HL-60 (cell line): Measurements from ENCODE around the gene NBEAL2.

Experiments
- DNase-seq, 2 experiments: peaks; one replicate each; pipeline ENCODE4 v3.0.0-alpha.2; 2010 to 2020; ENCODE audit warnings: low read depth in 1 of 2, low spot score in 1 of 2
- H3K27ac ChIP-seq: fragments of 250-450 bp; sonication (Bioruptor Pico); replicated peaks from 2 replicates; pipeline ENCODE4 v1.5.1; 2020; ENCODE audit warnings: mild to moderate bottlenecking, moderate library complexity
- H3K27me3 ChIP-seq: fragments of 250-450 bp; sonication (Bioruptor Pico); 2 replicates; pipeline ENCODE4 v1.5.1; 2021; ENCODE audit warnings: mild to moderate bottlenecking, moderate library complexity; ENCODE audit not compliant: insufficient read depth, poor library complexity, severe bottlenecking
- H3K4me3 ChIP-seq: replicated peaks from 2 replicates; pipeline ENCODE4 v1.5.1; 2011; ENCODE audit warnings: mild to moderate bottlenecking, control low read depth, low read length; ENCODE audit not compliant: insufficient read depth
- CTCF ChIP-seq: IDR thresholded peaks from one replicate; pipeline ENCODE4 v1.5.1; 2011; ENCODE audit warnings: low read length, control low read depth, inconsistent platforms; ENCODE audit not compliant: insufficient read depth
- GABPA ChIP-seq: IDR thresholded peaks from 2 replicates; pipeline ENCODE4 v1.6.1; 2012; ENCODE audit warnings: low read depth
- POLR2AphosphoS5 ChIP-seq: IDR thresholded peaks from 2 replicates; pipeline ENCODE4 v1.6.1; 2012; ENCODE audit warnings: low read depth
- SPI1 ChIP-seq: IDR thresholded peaks from 2 replicates; pipeline ENCODE4 v1.6.1; 2012; ENCODE audit warnings: low read depth, mild to moderate bottlenecking, borderline replicate concordance
- TF ChIP-seq, protein P1 (sequence below): IDR thresholded peaks from 2 replicates; pipeline ENCODE4 v1.6.1; 2012; ENCODE audit warnings: low read depth; ENCODE audit not compliant: insufficient replicate concordance

NBEAL2 gene

GRCh38 chr3:46935989-46936558 lies 43.4 kb upstream of the NBEAL2 start:
- TF ChIP-seq, protein P1, sequence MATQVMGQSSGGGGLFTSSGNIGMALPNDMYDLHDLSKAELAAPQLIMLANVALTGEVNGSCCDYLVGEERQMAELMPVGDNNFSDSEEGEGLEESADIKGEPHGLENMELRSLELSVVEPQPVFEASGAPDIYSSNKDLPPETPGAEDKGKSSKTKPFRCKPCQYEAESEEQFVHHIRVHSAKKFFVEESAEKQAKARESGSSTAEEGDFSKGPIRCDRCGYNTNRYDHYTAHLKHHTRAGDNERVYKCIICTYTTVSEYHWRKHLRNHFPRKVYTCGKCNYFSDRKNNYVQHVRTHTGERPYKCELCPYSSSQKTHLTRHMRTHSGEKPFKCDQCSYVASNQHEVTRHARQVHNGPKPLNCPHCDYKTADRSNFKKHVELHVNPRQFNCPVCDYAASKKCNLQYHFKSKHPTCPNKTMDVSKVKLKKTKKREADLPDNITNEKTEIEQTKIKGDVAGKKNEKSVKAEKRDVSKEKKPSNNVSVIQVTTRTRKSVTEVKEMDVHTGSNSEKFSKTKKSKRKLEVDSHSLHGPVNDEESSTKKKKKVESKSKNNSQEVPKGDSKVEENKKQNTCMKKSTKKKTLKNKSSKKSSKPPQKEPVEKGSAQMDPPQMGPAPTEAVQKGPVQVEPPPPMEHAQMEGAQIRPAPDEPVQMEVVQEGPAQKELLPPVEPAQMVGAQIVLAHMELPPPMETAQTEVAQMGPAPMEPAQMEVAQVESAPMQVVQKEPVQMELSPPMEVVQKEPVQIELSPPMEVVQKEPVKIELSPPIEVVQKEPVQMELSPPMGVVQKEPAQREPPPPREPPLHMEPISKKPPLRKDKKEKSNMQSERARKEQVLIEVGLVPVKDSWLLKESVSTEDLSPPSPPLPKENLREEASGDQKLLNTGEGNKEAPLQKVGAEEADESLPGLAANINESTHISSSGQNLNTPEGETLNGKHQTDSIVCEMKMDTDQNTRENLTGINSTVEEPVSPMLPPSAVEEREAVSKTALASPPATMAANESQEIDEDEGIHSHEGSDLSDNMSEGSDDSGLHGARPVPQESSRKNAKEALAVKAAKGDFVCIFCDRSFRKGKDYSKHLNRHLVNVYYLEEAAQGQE = no peak
- TF ChIP-seq POLR2AphosphoS5 = peak; percentile 52; the same call in 1 of the 2 replicates
- TF ChIP-seq GABPA = 0 out of 2 replicates have a peak, but pooled peaks have one; percentile 12
- TF ChIP-seq CTCF = no peak
- TF ChIP-seq SPI1 = peak; percentile 79
- H3K27ac ChIP-seq = peak overlapping the region; percentile 61

DNA sequence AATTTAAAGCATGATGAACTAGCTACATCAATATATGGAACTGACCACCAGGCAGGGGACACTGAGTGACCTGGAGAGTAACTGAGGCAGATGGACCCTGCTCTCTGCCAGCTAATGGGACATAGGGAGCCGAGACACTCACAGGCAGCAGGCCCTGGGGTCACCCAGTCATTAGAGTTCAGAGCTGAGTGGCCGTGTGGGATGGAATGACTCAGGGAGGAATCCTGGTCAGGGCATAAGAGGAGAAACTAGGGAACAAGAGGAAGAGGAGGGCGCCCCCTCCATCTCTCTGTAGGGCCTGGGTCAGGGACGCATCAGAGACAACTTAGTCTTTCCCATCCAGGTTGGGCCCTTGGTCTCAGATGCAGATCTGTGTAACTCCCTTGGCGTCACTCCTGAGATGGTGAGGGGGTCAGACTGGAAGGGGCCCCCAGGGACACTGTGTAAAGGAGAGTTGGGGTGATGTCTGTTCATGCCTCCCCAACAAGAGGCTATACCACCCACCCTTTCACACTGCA lies 42.7 kb upstream of the NBEAL2 start:
- Histone ChIP-seq H3K27me3 (no peaks in the 10 kb centered on the region), H3K4me3 (no peak overlapping the region), H3K27ac (peak overlapping the region; percentile 61)
- TF ChIP-seq, protein P1 = no peak
- TF ChIP-seq GABPA = no peak
- TF ChIP-seq SPI1 = no peak
- no peak for TF ChIP-seq CTCF
- TF ChIP-seq POLR2AphosphoS5 = no peak
- no peak for DNase-seq

More at GRCh38 chr3:46935989-46936558, 43.4 kb upstream of the NBEAL2 start:
- Histone ChIP-seq H3K4me3 (no peak overlapping the region), H3K27me3 (no peaks in the 10 kb centered on the region)
- DNase-seq = peak in 1 of 2 experiments; percentile 86

GRCh38 chr3:46938118-46938517 lies 41.3 kb upstream of the NBEAL2 start:
- Histone ChIP-seq H3K27me3 (no peaks in the 10 kb centered on the region), H3K27ac (no peak overlapping the region), H3K4me3 (no peak overlapping the region)
- TF ChIP-seq SPI1 (no peak), GABPA (no peak), CTCF (no peak), POLR2AphosphoS5 (no peak)
- TF ChIP-seq, protein P1 = no peak
- no peak for DNase-seq
